GM12891 (cell line): ENCODE data around the gene PYROXD2.

Experiments used
- PAX5 ChIP-seq: IDR thresholded peaks from 2 replicates; pipeline ENCODE4 v1.6.1; 2011; ENCODE audit warnings: low read length, moderate library complexity, mild to moderate bottlenecking; ENCODE audit not compliant: insufficient read depth, severe bottlenecking
- POLR2AphosphoS5 ChIP-seq: IDR thresholded peaks from 2 replicates; pipeline ENCODE4 v1.6.1; 2011; ENCODE audit warnings: low read depth, low read length, control low read depth
- TAF1 ChIP-seq: IDR thresholded peaks from 2 replicates; pipeline ENCODE4 v1.6.1; 2011; ENCODE audit warnings: low read depth, low read length, control low read depth

DNA sequence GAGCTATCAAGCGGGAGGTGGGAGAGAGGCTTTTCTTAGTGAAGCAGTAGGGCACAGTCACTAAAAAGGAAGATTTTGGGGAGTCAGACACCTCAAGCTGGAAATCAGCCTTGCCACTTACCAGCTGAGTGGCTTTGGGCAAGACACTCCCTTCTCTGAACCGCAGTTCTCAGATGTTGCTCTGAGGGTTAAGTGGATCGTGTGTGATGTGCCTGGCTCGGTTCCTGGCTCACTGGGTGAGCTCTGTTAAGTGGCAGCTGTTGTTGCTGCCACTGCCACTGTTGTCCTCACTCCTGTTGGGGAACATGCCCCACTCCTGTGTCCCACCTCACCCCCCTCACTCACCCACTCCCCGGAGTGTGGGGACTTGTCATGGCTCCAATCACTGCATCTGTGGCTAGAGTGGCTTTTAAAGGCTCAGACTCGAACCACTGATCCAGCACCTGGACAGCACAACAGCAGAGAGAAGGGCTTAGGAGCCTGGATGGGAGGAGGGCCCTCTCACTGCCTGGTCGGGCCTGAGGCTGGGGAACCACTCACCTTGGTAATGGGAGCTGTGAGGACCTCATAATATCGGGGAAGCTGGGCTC lies 20.0 kb downstream of the PYROXD2 start:
- TF ChIP-seq POLR2AphosphoS5 (no peak), PAX5 (no peak), TAF1 (no peak)
